ENCODE results near the gene PTPRC. TPM values are rescaled to one million over a fixed set of nuclear protein-coding genes. Genes with fewer than 3 reads are reported as not detected.

PTPRC gene
- total RNA-seq, 3 donors from 2014 or later, result 22.0 to 36.0 (median 35.7) TPM

- DNase-seq (ENCODE audit: low spot score in 2 of 2), result no peak
- H3K9me3 ChIP-seq, result no peaks in the 10 kb centered on the region
- TF ChIP-seq CTCF (IDR thresholded peaks at IDR 0.05) (no peak), POLR2AphosphoS5 (IDR thresholded peaks at IDR 0.05) (no peak), POLR2A (IDR thresholded peaks at IDR 0.05) (no peak)
- intact Hi-C loops (cut with DNase I; ENCODE audit: low total_unique reads), result no loop called here
- H3K4me1 ChIP-seq, result no peaks in the 10 kb centered on the region
- no peaks in the 10 kb centered on the region for H3K36me3 ChIP-seq
- H3K4me3 ChIP-seq, result no peak overlapping the region
- H3K27me3 ChIP-seq, result no peaks in the 10 kb centered on the region
- H3K27ac ChIP-seq, result no peak overlapping the region
Observed at GRCh38 chr1:198708761-198709525, 70.1 kb downstream of the PTPRC start.

- H3K9me3 ChIP-seq, result no peaks in the 10 kb centered on the region
- no peak for TF ChIP-seq POLR2A (IDR thresholded peaks at IDR 0.05)
- TF ChIP-seq POLR2AphosphoS5 (IDR thresholded peaks at IDR 0.05), result no peak
- TF ChIP-seq CTCF (IDR thresholded peaks at IDR 0.05), result no peak
- H3K27me3 ChIP-seq, result no peaks in the 10 kb centered on the region
- no peak overlapping the region for H3K4me3 ChIP-seq
- no peaks in the 10 kb centered on the region for H3K4me1 ChIP-seq
- no peaks in the 10 kb centered on the region for H3K36me3 ChIP-seq
- no peak overlapping the region for H3K27ac ChIP-seq
- intact Hi-C loops (cut with DNase I; ENCODE audit: low total_unique reads), result no loop called here
- no peak for DNase-seq (ENCODE audit: low spot score in 2 of 2)
Observed at GRCh38 chr1:198711837-198712236, 73.0 kb downstream of the PTPRC start.

GRCh38 chr1:198713081-198713480 is 74.2 kb downstream of the PTPRC start:
- Histone ChIP-seq H3K4me3 (no peak overlapping the region), H3K27me3 (no peaks in the 10 kb centered on the region), H3K4me1 (no peaks in the 10 kb centered on the region), H3K27ac (no peak overlapping the region), H3K9me3 (no peaks in the 10 kb centered on the region), H3K36me3 (no peaks in the 10 kb centered on the region)
- TF ChIP-seq POLR2AphosphoS5 (IDR thresholded peaks at IDR 0.05) (no peak), CTCF (IDR thresholded peaks at IDR 0.05) (no peak), POLR2A (IDR thresholded peaks at IDR 0.05) (no peak)
- no peak for DNase-seq (ENCODE audit: low spot score in 2 of 2)
- intact Hi-C loops (cut with DNase I; ENCODE audit: low total_unique reads), result no loop called here

GRCh38 chr1:198714271-198714670 is 75.4 kb downstream of the PTPRC start:
- Histone ChIP-seq H3K9me3 (no peaks in the 10 kb centered on the region), H3K36me3 (no peaks in the 10 kb centered on the region), H3K27me3 (no peaks in the 10 kb centered on the region), H3K4me1 (no peaks in the 10 kb centered on the region), H3K27ac (no peak overlapping the region), H3K4me3 (no peak overlapping the region)
- TF ChIP-seq POLR2A (IDR thresholded peaks at IDR 0.05) (no peak), CTCF (IDR thresholded peaks at IDR 0.05) (no peak), POLR2AphosphoS5 (IDR thresholded peaks at IDR 0.05) (no peak)
- no peak for DNase-seq (ENCODE audit: low spot score in 2 of 2)
- intact Hi-C loops (cut with DNase I; ENCODE audit: low total_unique reads), result no loop called here

GRCh38 chr1:198716051-198716450 is 77.2 kb downstream of the PTPRC start:
- Histone ChIP-seq H3K4me1 (no peaks in the 10 kb centered on the region), H3K4me3 (no peak overlapping the region)
- intact Hi-C loops (cut with DNase I; ENCODE audit: low total_unique reads), result no loop called here

More at GRCh38 chr1:198716051-198716450, 77.2 kb downstream of the PTPRC start:
- H3K27ac ChIP-seq, result no peak overlapping the region
- no peaks in the 10 kb centered on the region for H3K9me3 ChIP-seq
- no peak for DNase-seq (ENCODE audit: low spot score in 2 of 2)
- H3K27me3 ChIP-seq, result no peaks in the 10 kb centered on the region
- no peaks in the 10 kb centered on the region for H3K36me3 ChIP-seq
- no peak for TF ChIP-seq POLR2A (IDR thresholded peaks at IDR 0.05)
- TF ChIP-seq POLR2AphosphoS5 (IDR thresholded peaks at IDR 0.05), result no peak
- no peak for TF ChIP-seq CTCF (IDR thresholded peaks at IDR 0.05)
